Tibial nerve (tissue), 4 donors: ENCODE results near the gene EBI3.

Source experiments
- CTCF ChIP-seq, 5 experiments: fragments of 200-600 bp in 3 of 5; fragments of 450-650 bp in 2 of 5; sonication (generic) in 3 of 5; IDR thresholded peaks; one replicate each; pipeline ENCODE4 v1.5.1; 2016 to 2019; ENCODE audit warnings: antibody characterized with exemption in 5 of 5, mild to moderate bottlenecking in 3 of 5, moderate library complexity in 2 of 5
- EP300 ChIP-seq, 2 donors: sonication (generic); formaldehyde crosslinking; IDR thresholded peaks; one replicate each; pipeline ENCODE4 v1.6.1; 2017; ENCODE audit warnings: antibody characterized with exemption in 2 of 2, mild to moderate bottlenecking in 1 of 2

- no peak for TF ChIP-seq CTCF (IDR thresholded peaks at IDR 0.05)
- TF ChIP-seq EP300 (IDR thresholded peaks at IDR 0.05): no peak
Measured at GRCh38 chr19:4257025-4257424, 27.7 kb downstream of the EBI3 start.
